Measurements from ENCODE around the gene GNAI2.
A peak's percentile ranks its signal among the peaks of the same experiment; 100 is the strongest.
"Not testable (repeated sequence)": the region's sequence is repeated elsewhere in the genome, so short reads cannot be mapped to it uniquely, and the experiment has no call there.

GNAI2 gene

DNA sequence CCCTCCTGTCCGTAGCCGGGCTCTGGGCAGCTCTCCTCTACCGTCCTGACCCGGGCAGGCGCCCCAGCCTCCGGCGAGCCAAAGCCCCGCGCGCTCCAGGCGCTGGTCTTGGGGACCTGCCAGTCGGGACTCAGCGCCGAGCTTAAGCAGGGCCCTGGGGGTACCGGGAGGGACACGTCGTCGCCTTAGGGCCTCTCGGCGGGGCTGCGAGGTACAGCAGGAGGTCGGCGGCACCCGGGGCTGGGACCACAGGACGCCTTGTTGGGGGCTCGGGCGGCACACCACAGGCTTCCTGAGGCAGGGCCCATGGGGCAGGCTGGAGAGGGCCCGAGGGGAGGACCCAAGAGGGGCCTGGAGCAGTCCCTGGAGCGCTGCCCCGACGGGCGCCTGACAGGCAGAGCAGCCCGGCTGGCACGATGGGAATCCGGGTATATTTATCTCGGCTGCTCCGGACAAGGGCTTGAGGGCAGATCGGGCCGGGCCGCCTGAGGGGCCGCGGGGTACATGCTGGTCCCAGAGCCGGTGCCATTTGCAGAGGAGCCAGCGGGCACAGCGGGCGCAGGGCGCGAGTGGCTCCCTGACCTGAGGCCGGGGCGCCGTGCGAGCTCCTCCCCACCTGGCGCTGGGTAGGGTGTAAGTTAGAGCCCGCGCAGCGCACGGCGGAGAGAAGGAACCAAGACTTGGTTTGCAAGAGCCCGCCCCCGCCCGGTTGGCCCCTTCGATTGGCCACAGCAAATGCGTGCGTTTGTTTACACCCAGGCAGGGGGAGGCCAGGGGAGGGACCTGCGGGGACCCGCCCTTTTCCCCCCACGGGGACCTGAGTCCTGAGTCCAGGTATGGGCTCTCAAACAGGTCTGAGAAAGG is 30.4 kb upstream of the GNAI2 start:
- no peak for DNase-seq

DNA sequence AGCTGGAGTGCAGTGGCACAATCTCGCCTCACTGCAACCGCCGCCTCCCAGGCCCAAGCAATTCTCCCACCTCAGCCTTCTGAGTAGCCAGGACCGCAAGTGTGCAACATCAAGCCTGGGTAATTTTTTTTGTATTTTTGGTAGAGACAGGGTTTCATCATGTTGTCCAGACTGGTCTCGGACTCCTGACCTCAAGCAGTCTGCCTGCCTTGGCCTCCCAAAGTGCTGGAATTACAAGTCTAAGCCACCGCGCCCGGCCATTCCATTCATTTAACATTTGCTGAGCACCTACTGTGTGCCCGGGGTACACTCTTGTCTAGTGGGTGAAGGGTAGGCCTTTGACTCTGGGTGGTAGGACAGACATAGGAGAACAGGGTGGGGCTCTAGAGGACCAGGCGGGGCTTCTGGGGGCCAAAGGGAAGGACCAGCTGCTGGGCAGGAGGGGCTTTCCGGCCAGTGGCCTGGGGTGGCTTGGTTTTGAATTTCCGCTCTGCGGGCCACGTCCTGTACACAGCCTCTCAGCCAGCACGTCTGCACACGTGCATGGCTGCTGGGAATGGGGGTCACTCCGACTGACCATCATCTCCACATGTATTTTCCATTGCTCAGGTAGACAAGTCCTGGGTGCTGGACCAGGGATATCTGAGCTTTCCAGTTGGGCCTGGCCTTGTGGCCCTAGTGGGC is 28.5 kb upstream of the GNAI2 start:
- DNase-seq = no peak

DNA sequence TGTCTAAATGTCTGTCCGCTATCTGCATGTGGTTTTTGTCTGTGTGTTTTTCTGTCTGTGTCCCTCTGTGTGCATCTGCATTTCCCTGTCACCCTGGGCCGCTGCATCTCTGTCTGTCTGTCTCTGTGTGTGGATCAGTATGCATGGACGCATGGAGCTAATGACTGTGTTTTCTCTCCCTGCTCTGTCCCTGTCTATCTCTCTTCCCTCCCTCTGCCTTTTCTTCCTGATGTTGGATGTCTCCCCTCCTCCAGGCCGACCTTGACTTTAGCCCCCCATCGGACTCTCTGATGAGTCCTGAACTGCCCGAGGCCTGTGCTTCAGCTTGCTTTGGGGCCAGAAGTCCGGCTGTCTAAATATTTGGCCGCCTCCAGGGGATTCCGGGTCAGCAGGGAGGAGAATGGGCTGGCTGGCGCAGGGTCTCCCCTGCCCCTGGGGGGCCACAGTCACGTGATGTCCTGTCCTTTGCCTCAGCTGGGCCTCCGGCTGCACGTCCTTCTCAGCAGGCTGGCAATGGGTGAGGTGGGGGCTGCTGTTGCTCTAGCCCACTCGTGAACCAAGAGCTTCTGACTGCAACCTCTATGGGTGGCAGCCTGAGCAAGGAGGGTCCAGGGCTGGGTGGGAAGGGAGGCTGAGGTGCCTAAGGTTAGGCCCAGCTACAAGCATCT is 27.2 kb upstream of the GNAI2 start:
- no peak for DNase-seq

DNA sequence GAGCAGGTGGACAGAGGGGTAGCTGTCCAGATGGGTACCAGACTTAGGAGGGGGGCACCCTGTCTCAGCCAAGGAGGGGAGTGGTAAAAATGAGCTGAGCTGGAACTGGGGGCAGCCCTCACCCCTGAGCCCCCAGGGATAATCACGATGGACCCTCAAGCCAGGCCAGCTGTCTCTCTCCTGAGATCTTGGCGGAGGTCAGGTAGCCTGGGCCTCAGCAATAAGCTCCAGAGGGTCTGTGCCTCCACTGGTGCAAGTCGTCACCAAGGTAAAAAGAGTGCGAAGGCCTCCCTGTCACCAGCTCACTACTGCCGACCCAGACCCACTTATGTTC is 25.9 kb upstream of the GNAI2 start:
- no peak for DNase-seq

DNA sequence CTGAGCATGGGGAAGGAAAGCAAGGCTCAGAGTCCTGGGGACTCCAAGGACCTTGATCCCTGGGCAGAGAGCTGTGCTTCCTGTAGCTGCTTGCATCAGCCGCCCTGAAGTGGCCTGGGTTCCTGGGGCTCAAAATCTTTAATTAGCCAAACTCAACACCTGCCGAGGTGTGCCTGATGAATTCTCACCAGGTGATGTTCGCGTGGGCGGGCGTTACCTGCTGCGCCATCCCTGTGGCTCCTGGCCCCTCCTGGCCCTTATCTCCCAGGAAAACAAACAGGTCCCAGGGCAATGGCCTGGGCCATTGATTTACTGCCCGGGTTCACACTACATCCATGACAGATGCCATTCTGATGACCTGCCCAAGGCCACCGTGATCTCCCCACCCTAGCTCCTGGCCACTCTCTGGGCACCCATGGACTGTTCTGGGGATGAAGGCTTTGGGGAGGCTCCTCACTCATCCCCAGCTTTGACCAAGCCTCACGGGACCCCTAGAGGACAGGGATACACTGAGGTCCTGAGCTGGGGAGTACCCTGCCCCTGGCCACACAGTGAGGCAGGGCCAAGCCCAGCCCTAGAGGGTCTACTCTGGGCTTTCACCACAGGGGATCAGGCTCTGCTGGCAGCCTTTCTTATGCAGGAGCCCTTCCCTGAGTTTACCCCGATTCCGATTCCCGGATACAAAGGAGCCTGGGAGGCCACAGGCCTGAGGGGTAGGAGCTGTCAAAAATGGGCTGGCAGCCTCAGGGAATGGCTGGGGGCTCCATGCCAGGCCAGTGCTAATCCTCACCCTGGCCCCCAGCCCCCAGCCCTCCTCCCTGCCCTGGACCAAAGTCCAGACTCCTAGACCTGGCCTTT is 25.3 kb upstream of the GNAI2 start:
- no peak for DNase-seq

DNA sequence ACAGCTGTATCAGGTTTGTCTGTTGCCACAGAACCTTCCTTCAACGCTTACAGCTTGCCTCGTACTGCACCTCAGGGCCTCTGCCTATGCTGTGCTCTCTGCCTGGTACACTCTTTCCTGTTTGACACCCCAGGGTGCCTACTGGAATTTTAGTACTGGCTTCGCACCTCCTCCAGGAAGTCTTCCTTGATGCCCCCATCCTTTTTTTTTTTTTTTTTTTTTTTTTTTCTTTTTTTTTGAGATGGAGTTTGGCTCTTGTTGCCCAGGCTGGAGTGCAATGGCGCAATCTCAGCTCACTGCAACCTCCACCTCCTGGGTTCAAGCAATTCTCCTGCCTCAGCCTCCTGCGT is 24.7 kb upstream of the GNAI2 start:
- DNase-seq = not testable (repeated sequence)

DNA sequence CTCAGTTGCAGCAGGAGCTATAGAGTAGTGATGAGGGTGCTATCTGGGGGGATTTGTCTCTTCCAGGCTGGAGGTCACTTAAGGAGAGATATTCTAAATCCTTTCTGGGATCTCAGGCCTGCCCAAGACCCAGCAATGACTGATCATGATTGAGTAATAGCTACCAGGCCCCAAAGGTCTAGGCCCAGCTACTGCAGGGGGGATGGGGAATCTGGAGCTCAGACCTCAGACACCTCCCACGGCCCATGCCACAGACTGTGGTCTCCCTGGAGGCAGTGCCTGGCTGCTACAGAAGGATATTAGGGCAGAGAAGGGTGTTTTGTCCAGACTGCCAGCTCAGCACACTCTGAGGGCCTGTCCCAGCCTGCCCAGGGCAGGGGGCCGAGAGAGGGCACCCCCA is 24.1 kb upstream of the GNAI2 start:
- no peak for DNase-seq

DNA sequence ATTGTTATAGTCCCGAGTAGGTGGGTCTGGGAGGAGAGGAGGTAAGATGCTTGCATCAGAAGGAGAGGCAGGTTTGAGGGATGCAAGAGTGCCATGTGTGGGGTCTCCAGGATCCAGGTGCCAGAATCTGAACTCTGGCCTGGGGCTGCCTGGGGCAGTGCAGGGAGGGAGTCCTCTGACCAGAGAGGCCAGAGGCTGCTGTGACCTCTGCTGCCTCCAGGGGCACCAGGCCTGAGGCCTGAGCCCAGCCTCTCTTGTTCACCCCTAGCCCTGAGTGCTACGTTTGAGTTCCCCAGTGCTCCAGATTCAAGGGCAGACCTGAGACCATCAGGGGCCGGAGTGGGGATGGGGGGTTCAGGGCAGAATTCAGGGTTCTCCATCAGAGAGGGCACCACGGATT is 23.5 kb upstream of the GNAI2 start:
- no peak for DNase-seq

DNA sequence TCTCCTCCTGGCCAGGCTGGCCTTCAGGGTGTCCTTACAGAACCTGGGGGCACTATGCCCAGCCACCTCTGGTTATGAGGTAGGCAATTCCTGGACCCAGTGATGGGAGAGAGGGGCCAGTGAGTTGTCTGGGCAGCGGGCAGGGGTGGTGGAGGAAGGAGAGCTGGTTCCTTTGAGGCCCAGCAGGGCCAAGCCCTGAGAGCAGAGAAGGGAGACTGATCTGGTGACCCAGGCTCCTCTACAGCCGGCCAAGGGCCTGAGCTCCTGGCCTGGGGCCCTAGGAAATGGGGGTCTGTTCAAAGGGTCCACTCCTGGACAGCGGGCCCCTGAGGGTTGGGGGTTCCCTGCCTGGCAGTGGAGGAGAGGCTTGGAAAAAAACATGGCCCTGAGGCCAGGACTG is 23.0 kb upstream of the GNAI2 start:
- DNase-seq = no peak

DNA sequence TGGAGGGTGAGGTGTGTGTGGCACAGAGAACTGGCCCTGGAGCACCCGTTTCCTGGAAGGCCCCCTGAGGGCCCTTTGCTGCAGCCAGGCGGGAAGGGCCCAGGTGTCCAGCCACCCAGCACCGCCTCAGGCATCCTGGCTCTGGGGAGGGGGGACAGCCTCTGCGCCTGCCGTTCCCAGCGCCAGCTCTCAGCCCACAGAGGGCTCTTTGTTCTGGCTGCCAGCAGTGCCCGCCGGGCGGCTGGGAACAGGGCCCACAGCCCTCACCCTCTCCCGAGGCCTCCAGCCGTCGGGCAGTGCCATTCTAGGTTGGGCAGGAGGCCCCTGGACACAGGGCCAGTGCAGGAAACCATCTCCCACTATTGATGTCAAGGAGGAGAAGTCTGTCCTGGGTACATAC is 22.6 kb upstream of the GNAI2 start:
- no peak for DNase-seq

DNA sequence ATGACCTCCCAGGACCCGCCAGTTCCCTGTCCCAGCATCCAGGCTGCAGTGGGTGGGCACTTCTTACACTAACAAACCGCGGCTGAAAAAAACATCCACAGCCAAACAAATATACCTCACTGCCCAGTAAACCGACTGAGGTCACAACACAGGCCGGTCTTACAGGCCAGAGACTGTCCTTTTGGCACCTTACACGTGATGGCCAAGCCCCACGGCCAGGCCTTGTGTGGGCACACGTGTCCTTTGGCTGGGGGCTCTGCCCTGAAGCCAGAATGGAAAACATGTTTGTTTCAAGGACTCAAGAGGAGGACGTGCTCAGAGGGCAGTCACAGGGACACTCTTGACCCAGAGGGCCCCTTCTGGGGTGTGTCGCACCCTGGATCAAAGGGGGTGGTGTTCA is 21.2 kb upstream of the GNAI2 start:
- no peak for DNase-seq

DNA sequence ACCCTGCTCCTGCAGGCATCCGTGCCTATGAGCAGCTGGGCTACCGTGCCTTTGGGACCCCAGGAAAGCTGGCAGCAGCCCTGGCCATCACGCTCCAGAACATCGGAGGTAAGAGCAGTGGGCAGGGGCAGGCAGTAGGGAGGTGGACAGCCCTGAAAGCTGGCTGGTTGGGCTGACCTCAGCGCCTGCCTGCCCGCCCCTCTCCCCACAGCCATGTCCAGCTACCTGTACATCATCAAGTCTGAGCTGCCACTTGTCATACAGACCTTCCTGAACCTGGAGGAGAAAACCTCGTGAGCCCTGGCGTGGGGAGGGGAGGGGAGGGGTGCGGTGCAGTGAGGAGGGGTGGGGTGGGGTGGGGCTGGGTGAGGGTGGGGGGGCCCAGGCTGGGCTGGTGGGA is 20.5 kb upstream of the GNAI2 start:
- no peak for DNase-seq

DNA sequence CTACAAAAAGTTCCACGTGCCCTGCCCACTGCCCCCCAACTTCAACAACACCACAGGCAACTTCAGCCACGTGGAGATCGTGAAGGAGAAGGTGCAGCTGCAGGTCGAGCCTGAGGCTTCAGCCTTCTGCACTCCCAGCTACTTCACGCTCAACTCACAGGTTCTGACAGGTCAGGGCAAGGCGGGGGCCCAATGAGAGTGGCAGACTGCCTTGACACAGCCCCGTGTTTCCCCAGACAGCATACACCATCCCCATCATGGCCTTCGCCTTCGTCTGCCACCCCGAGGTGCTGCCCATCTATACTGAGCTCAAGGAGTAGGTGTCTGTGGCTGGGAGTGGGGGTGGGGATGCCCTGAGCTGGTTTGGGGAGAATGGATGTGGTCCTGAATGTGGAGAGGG is 18.3 kb upstream of the GNAI2 start:
- DNase-seq = no peak

DNA sequence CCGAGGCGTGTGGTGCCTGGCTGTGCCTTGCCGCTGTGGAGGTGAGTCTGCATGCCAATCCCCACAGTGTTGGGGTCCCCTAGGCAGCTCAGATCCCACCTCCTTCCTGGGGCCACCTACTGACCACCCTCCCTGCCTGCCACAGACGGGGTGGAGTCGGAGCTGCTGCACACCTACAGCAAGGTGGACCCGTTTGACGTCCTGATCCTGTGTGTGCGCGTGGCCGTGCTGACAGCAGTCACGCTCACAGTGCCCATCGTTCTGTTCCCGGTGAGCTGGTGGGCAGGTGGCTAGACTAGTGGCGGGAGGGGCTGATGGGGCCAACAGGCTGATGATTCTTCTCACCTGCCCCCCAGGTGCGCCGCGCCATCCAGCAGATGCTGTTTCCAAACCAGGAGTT is 17.6 kb upstream of the GNAI2 start:
- DNase-seq = no peak

DNA sequence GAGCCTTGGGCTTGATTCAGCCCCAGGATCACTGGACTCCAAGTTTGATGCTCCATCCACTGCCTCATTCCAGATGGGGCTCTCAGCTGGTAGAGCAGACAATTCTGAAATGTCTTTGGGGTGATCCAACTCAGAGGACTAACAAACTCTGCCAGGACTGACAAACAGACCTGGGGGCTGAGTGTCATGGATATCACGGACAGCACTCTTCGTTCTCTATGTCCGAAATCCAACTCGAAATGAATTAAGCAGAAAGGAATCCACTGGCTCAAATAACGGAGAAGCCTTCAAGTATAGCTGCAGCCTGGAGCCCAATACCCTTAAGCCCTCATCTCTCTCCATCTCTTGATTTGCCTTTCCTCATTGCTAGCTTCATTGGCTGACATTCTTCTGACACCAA is 16.7 kb upstream of the GNAI2 start:
- no peak for DNase-seq

DNA sequence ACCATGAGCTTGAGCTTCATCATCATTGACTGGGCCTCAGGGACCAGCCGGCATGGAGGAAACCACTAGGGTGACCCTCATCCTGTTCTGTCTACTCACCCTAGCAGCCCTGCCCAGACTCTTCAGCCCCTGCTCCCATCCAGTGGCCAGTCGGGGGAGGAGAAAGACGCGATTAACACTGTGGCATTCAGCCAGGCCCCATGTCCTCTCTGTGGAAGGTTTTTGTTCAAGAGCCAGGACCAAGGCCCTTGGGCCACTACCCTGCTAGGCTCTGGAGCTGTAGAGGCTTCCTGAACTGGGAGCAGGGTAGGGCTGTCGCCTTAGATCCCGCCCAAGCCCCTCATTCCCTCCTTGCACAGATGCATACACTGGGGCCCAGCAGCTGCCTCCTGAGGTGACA is 15.9 kb upstream of the GNAI2 start:
- DNase-seq = no peak

DNA sequence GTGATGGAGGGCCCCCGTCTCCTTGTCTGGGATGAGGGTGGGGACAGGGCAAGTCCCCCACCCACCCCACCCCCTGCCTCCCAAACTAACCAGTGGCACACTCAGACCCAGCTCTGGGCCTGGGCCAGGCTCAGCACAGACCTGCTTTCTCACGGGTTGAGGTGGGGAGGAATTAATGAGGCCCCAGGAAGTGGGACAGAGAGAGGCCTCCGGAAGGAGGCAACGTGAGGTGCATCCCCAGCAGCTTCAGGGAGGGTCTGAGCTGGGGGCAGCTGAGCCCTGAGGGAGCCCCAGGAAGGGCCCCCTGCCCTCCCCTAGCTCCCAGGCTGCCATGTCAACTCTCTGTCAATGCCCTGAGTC is 15.0 kb upstream of the GNAI2 start:
- DNase-seq = no peak

DNA sequence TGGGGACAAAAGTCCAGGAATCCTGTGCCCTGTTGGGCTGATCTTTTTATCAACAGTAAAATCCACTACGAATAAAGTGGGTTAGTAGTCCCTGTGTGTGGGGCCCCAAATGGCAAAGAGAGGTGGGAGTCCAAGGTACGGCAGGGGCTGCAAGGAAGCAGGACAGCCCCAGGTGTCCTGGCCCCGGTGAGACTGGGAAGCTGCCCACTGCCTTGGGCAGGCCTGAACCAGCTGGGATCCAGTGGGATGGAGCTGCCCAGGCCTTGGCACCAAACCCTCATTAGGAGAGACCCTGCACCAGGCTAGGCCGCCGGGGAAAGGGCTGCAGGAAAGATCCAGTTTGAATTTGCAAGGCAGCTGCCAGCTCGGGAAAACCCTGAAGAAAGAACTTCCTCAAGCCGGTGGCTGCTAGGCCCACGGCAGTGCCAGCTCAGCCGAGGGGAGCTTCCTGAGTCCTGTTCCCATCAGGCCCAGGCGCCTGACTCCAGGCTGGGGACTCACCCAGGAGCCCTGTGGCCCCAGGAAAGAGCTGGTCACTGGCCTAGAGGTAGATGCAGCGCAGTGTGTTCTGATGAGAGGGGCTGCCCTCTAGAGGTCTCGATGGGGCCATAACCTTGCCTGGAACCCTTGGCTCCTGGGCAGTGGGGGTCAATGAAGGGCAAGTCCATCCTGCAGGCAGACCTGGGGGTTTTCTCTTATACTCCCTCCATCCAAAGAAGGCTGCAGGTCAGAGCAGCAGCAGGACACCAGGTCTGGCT is 14.4 kb upstream of the GNAI2 start:
- DNase-seq = no peak

DNA sequence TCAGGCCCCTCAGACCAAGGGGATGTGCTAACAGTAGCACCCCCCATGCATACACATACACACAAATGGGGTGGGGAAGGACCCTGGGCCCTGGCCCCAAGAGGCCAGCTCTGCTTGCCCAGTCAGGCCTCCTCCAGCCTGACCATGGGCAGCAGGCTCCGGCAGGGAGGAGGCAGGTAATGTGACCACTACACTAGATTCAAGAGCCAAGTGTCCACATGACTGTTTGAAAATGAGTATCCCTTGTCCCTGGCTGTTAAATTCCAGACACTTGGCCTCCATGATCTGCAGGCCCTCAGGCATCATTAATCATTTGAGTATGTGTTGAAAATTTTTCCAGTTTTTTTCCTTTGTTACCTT is 13.9 kb upstream of the GNAI2 start:
- DNase-seq = no peak

DNA sequence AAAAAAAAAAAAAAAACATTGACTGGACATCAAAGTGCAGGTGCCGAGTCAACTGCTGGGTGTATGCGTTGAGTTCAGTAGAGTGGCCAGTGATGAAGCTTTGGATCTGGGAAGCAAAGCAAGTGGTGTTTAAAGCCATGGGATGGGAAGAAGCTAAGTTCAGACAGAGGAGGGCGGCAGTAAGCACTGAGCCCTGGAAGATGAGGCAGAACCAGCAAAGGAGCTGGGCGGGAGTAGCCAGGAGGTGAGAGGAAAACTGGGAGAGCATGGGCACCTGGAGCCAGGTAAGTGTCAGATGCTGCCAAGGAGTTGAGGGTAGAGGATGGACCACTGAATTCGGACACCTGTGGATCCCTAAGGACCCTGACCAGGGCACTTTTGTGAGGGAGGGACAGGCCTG is 11.4 kb upstream of the GNAI2 start:
- DNase-seq = no peak

DNA sequence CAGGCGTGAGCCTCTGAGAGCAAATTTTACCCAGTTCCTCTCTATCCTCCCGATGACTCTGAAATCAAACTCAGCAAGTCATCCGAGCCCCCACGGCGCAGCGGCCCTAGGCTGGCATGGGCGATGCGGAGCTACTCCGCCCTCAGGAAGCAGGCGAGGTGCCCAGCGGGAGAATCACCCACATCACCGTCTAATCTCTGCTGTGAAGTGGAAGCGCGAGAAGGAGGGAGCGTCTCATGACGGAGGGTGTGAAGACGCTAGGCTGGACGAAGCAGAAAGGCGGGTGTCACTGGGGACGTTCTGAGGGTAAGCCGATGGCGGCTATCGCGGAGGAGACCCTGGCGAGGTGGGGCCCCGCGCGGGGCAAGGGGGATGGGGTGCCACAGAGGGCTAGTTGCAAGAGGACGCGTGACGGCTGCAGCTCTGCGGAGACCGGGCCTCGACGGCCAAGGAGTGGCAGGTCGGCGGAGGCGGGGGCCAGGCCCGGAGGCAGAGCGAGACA is 9.1 kb upstream of the GNAI2 start:
- DNase-seq = peak; percentile 56

DNA sequence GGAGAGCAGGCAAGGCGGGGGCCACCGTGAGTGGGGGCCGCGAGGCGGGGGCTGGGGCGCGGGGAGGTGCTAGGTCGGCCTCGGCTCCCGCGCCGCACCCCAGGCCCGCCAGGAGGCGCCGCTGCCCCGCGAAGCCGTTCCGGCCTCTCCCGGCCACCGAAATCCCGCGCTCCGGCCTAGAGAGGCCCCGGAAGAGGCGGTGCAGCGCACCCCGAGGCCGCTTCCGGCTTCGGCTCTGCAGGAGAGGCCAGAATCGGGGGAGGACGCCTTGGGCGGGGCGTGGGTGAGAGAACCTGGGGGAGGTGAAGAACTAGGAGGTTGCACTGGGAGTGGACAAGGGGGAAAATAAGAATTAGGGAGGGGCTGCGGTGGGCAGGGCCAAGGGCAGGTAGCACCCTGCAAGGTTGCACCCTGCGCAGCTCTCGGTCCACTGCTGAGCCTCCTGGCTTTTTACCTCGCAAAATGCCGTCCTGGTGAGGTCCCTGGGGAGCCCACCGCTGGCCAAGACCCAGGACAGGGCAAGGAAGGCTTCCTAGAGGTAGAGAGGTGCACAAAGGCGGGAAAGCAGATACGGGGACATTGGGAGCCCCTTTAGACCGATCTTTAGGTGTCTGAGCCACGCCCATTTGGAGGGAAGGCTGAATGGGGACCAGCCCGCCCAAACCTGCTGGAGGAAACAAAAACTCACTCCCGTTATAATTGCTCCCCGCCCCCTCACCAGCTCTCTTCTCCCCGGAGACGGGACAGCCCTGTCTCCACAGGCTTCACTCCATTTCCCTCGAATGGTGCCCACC is 8.4 kb upstream of the GNAI2 start:
- DNase-seq = peak; percentile 93

Measured in hematopoietic multipotent progenitor cell treated with erythropoietin and hydrocortisone succinate and interleukin-3 and kit ligand, for 8 days (in vitro differentiated cells).